ENCODE measurements around the gene AFAP1L1. TPM values are rescaled to one million over a fixed set of nuclear protein-coding genes. Genes with fewer than 3 reads are reported as not detected.

The AFAP1L1 gene
- total and polyA plus RNA-seq, 10 of the 15 experiments (the other 5 are each of a cell fraction or from before 2014, with no cell fraction given): 0.11 TPM; not detected in 9

GRCh38 chr5:149301049-149301743 is 29.5 kb downstream of the AFAP1L1 start (continued):
- no peak for TF ChIP-seq TCF7 (IDR thresholded peaks at IDR 0.05; ENCODE audit: borderline replicate concordance)
- no peak for TF ChIP-seq ZNF207 (IDR thresholded peaks at IDR 0.05; ENCODE audit: borderline replicate concordance)

GRCh38 chr5:149301744-149302380 is 30.2 kb downstream of the AFAP1L1 start:
- Histone ChIP-seq H3K9me3 (replicated peaks; ENCODE audit: control insufficient read depth, insufficient read depth, low read length) (no peaks in the 10 kb centered on the region), H3K27me3 (replicated peaks in 1 of 2; ENCODE audit: control insufficient read depth in 2 of 2, insufficient read depth in 2 of 2, low read length in 1 of 2) (peaks cover 2 to 4% of the 10 kb centered on the region in 2 experiments; a peak in 3 of 4 replicates), H3K9ac (ENCODE audit: control insufficient read depth, insufficient read depth, low read length) (no peak overlapping the region), H3K4me3 (no peak overlapping the region), H3K4me2 (ENCODE audit: control insufficient read depth, insufficient read depth) (no peak overlapping the region), H3K27ac (ENCODE audit: control insufficient read depth, insufficient read depth) (no peak overlapping the region), H4K20me1 (ENCODE audit: control insufficient read depth, insufficient read depth) (no peaks in the 10 kb centered on the region), H3K4me1 (ENCODE audit: control insufficient read depth, insufficient read depth, low read length) (no peaks in the 10 kb centered on the region), H3K79me2 (ENCODE audit: control insufficient read depth, insufficient read depth, low read length) (no peaks in the 10 kb centered on the region), H2AFZ (ENCODE audit: control insufficient read depth, low read depth, low read length) (no peak overlapping the region), H3K36me3 (ENCODE audit: control insufficient read depth in 2 of 2, insufficient read depth in 2 of 2, low read length in 1 of 2) (no peaks in the 10 kb centered on the region)
- WGBS (ENCODE audit: insufficient coverage, insufficient replicate concordance, low lambda C conversion rate, missing lambda C conversion rate): 24% methylated on average over 8 of the region's 8 CpGs
- FAIRE-seq (no peak), ATAC-seq (no peak), DNase-seq (ENCODE audit: low read depth, low spot score) (no peak)
- in situ Hi-C loops (cut with MboI) (no loop called here), intact Hi-C loops (cut with micrococcal nuclease; ENCODE audit: unreplicated experiment) (no loop called here)
- TF ChIP-seq IRF5 (IDR thresholded peaks at IDR 0.05; ENCODE audit: borderline replicate concordance) (no peak), SIX5 (IDR thresholded peaks at IDR 0.05; ENCODE audit: low read depth, low read length, severe bottlenecking) (no peak), PRDM15 (CRISPR knock-in tag; IDR thresholded peaks at IDR 0.05) (no peak), NR2C2 (IDR thresholded peaks at IDR 0.05; ENCODE audit: borderline replicate concordance, control insufficient read depth, insufficient read length, low read depth) (no peak), HDAC6 (IDR thresholded peaks at IDR 0.05; ENCODE audit: unreplicated experiment) (no peak), BCL3 (IDR thresholded peaks at IDR 0.05; ENCODE audit: borderline replicate concordance, insufficient read depth, low read depth, low read length, poor library complexity, severe bottlenecking) (no peak)
- BruUV-seq (replicated peaks): no TSS peak
- CTCF ChIA-PET: no interaction called here
- RAD21 ChIA-PET (ENCODE audit: unreplicated experiment): interaction anchor here (1.7 kb wide), 1 partner anchor 70 kb away, joined by 3 read pairs; no protein-coding TSS in a partner anchor
- SMC1A ChIA-PET (ENCODE audit: uncharacterized antibody, unreplicated experiment): interaction anchor here (0.5 to 1.9 kb wide), 2 partner anchors 12 to 33 kb away, joined by 4 read pairs; no protein-coding TSS in a partner anchor
- POLR2A ChIA-PET: interaction anchor here (0.8 kb wide), 1 partner anchor 72 kb away, joined by 3 read pairs; no protein-coding TSS in a partner anchor

All from GM12878 (cell line).